ENCODE measurements around the gene CCDC183.
"Not testable (repeated sequence)": the region's sequence is repeated elsewhere in the genome, so short reads cannot be mapped to it uniquely, and the experiment has no call there.

CCDC183 gene

DNA sequence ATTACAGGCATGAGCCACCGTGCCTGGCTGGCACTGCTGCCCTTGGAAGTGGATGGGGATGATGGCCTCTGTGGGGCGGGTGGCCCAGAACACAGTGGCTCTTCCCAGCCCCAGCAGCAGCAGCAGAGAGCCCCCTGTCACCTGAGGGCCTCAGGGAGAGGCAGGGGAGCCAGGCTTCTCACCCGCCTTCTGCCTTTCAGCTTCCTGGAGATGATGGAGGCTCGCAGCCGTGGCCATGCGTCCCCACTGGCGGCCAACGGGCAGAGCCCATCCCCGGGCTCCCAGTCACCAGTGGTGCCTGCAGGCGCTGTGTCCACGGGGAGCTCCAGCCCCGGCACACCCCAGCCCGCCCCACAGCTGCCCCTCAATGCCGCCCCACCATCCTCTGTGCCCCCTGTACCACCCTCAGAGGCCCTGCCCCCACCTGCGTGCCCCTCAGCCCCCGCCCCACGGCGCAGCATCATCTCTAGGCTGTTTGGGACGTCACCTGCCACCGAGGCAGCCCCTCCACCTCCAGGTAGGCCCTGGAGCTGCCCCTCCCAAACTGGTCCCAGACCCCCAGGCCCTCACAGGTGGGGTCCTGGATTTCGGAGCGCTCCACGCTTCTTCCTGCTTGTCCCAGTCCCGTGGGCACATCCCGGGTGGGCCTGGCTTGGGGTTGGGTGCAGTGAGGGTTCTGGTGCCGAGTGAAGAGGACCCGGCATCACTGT lies 41.2 kb downstream of the CCDC183 start:
- no peaks in the 10 kb centered on the region for H3K27me3 Mint-ChIP-seq
- no peak overlapping the region for H3K27ac Mint-ChIP-seq
- no peak overlapping the region for H3K4me3 Mint-ChIP-seq
- peaks cover 46% of the 10 kb centered on the region for H3K36me3 Mint-ChIP-seq (ENCODE audit: low read depth)
- H3K9me3 Mint-ChIP-seq, result no peaks in the 10 kb centered on the region
- H3K4me1 Mint-ChIP-seq (ENCODE audit: low read depth), result peaks cover 5% of the 10 kb centered on the region
- DNase-seq, result no peak

DNA sequence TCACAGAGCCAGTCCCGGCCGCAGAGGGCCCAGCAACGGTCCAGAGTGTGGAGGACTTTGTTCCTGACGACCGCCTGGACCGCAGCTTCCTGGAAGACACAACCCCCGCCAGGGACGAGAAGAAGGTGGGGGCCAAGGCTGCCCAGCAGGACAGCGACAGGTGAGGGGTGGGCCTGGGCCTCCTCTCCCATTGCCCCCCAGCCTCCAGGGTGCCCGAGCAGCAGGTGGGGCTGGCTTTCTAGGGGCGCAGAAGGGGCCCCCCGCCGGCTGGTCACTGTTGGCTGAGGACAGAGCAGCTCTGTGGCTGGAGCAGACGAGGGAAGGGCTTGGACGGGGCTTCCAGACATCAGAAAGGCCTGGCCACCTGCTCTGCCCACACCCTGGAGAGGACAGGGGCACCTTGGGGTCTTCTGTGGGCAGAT lies 41.7 kb downstream of the CCDC183 start:
- not testable (repeated sequence) for DNase-seq

GRCh38 chr9:136838314-136839228 lies 42.4 kb downstream of the CCDC183 start:
- Mint-ChIP-seq H3K4me3 (no peak overlapping the region), H3K27me3 (peaks cover 3% of the 10 kb centered on the region), H3K27ac (peak overlapping the region; percentile 44), H3K4me1 (ENCODE audit: low read depth) (peaks cover 11% of the 10 kb centered on the region), H3K36me3 (ENCODE audit: low read depth) (peaks cover 42% of the 10 kb centered on the region), H3K9me3 (no peaks in the 10 kb centered on the region)
- DNase-seq, result no peak

More for the DNA sequence above, 41.7 kb downstream of the CCDC183 start:
- H3K27ac Mint-ChIP-seq; H3K4me3 Mint-ChIP-seq; H3K9me3 Mint-ChIP-seq; H3K27me3 Mint-ChIP-seq; H3K4me1 Mint-ChIP-seq (ENCODE audit: low read depth): not testable (repeated sequence)
- peaks cover 42% of the 10 kb centered on the region for H3K36me3 Mint-ChIP-seq (ENCODE audit: low read depth)

- no peak for DNase-seq
- Mint-ChIP-seq H3K36me3 (ENCODE audit: low read depth) (peaks cover 35% of the 10 kb centered on the region), H3K4me1 (ENCODE audit: low read depth) (peaks cover 12% of the 10 kb centered on the region), H3K9me3 (no peaks in the 10 kb centered on the region), H3K4me3 (no peak overlapping the region), H3K27me3 (peaks cover 6% of the 10 kb centered on the region), H3K27ac (no peak overlapping the region)
Measured at GRCh38 chr9:136839229-136840139, 43.3 kb downstream of the CCDC183 start.

DNA sequence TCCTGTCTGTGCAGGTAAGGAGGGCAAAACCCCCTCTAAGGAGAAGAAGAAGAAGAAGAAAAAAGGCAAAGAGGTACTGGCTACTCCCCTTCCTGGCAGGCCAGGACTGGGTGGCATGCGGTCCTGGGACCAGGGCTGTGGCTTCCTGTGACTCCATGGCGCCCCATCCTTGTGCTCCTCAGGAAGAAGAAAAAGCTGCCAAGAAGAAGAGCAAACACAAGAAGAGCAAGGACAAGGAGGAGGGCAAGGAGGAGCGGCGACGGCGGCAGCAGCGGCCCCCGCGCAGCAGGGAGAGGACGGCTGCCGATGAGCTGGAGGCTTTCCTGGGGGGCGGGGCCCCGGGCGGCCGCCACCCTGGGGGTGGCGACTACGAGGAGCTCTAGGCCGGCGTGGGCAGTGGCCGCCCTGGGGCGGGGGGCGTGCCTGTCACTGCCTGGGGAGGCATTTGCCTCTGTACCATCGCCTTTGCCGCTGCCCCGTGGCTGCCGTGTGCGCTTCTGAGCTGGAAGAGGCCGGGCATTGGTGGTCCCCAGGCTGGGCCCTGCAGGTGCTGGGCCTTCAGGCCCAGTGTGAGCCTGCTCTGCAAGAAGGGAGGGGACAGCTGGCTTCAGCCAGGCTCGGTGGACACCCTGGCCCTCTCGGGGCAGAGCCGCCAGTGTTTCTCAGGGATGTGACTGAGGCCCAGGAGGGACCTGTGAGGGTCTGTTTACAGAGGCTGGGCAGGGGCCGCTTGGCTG lies 44.2 kb downstream of the CCDC183 start:
- no peak for DNase-seq
- Mint-ChIP-seq H3K4me1 (ENCODE audit: low read depth) (peaks cover 14% of the 10 kb centered on the region), H3K36me3 (ENCODE audit: low read depth) (peaks cover 33% of the 10 kb centered on the region), H3K4me3 (no peak overlapping the region), H3K9me3 (no peaks in the 10 kb centered on the region), H3K27ac (no peak overlapping the region), H3K27me3 (peaks cover 10% of the 10 kb centered on the region)

DNA sequence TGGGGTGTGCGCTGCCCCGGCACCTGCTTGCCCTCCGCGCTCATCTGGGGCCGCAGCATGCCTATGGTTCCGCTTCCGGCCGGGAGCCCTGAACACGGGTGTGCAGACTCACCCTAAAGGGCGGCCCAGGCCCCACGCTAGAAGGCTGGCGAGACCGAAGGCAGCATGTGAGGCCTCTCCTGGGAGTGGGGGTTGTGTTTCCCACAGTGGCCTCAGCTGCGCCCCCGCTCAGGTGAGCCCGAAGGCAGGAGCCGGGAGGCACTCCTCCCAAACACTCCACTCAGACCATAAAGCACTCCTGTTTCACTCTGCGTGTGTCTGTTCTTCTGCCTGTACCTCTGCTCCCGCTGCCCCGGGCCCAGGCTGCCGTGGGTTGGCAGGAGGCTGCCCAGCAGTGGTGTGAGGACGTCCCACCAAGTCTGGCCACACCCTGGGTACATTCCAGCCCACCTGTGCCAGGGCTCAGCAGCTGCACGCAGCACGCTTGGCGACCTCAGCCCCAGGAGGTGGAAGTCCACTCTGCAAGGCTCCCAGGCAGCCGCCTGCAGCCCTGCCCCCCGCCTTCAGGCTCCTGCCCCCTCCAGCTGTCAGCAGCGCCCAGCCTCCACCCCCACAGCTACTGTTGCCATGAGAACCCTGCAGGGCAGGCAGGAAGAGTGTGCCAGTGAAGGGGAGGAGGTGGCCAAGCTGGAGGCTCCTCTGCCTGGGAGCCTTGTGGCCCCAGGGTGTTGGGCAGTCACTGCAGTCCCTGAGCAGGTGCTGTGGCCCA lies 44.9 kb downstream of the CCDC183 start:
- Mint-ChIP-seq H3K4me3 (no peak overlapping the region), H3K4me1 (ENCODE audit: low read depth) (peaks cover 14% of the 10 kb centered on the region), H3K36me3 (ENCODE audit: low read depth) (peaks cover 28% of the 10 kb centered on the region), H3K27ac (no peak overlapping the region), H3K27me3 (peaks cover 15% of the 10 kb centered on the region), H3K9me3 (no peaks in the 10 kb centered on the region)
- DNase-seq, result no peak

- Mint-ChIP-seq H3K4me3 (peak overlapping the region; percentile 69), H3K27ac (peak overlapping the region; percentile 55), H3K27me3 (peaks cover 21% of the 10 kb centered on the region), H3K36me3 (ENCODE audit: low read depth) (peaks cover 23% of the 10 kb centered on the region), H3K4me1 (ENCODE audit: low read depth) (peaks cover 18% of the 10 kb centered on the region)
- DNase-seq, H3K9me3 Mint-ChIP-seq: not testable (repeated sequence)
Measured at GRCh38 chr9:136841646-136842379, 45.7 kb downstream of the CCDC183 start.

DNA sequence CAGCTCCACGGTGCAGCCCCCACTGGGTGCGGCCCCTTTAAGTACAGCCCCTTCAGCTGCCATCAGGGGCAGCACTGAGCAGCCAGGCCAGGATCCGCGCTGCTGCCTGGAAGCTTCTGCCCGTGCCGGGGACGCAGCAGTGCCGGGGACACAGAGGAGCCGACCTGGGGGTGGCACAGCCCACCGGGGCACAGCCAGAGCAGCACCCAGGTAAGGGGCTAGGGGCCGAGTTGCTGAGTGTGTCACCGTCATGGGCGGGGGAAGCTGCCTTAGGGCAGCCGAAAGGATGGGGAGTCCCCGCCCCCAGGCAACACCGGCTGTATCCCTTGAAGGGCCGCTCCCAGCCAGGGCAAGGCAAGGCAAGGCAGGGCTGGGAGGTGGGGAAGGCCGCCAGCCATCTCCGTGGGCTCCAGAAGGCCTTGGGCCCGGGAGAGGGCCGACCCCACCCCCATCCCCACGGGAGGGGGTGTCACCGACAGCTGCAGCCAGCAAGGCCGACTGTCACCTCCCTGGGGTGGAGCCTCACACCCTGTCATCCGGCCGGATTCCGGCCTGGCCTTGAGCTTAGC lies 46.3 kb downstream of the CCDC183 start, which contains the start of gene AJM1:
Gene AJM1 (plus strand): TSS at position 99 of the 569 bp plus-strand sequence. CDS start 1,937 bp downstream, outside the sequence.
- Mint-ChIP-seq H3K27ac (peak within 1 kb of the TSS; percentile 55), H3K36me3 (ENCODE audit: low read depth) (peaks cover 23% of the 10 kb centered on the region), H3K27me3 (peaks cover 25% of the 10 kb centered on the region), H3K4me3 (peak within 1 kb of the TSS; percentile 69), H3K4me1 (ENCODE audit: low read depth) (peaks cover 20% of the 10 kb centered on the region)
- DNase-seq, result peak; percentile 90
- H3K9me3 Mint-ChIP-seq, result not testable (repeated sequence)

- Mint-ChIP-seq H3K4me3 (peak overlapping the region; percentile 39), H3K27me3 (peaks cover 32% of the 10 kb centered on the region), H3K27ac (peak overlapping the region; percentile 50), H3K4me1 (ENCODE audit: low read depth) (peaks cover 26% of the 10 kb centered on the region), H3K36me3 (ENCODE audit: low read depth) (peaks cover 22% of the 10 kb centered on the region)
- H3K9me3 Mint-ChIP-seq, DNase-seq: not testable (repeated sequence)
Measured at GRCh38 chr9:136843159-136843800, 47.1 kb downstream of the CCDC183 start.

DNA sequence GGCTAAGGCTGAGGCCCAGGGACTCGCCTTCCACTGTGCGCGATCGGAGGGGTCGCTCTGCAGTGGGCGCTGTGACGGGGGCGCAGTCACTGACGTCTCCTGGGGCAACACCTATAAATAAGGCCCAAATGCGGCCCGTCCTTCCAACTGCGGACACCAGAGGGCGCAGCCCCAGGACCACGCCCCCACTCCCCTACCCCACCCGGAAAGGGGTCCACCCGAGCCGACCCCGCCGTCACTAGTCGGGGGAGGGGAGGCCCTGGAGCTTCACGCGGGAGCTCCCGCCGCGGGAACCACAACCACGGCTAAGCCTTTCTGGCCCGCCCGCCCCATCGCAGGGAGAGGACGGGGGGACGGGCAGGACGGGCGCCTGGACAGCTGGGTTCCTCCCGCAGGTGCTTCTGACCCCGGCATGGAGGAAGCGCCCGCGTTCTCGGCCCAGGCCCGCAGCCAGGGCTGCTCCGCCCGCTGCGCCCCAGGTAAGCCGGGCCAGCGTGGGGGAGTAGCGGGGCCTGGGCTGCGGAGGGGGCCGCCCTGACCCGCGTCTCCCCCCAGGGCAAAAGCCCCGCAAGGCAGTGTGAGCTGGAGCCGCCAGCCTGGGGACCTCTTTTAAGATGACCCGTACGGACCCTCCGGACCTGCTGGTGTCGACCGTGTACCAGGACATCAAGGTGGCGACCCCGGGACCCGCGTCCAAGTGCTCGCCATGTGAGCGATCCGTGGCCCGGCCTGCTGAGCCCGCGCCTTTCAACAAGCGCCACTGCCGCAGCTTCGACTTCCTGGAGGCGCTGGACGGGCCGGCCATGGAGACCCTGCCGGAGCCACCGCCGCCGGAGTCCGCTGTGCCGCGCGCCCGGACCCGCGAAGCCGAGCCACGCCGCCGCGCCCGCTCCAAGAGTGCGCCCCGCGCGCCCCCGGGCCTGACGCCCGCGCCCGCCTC lies 47.9 kb downstream of the CCDC183 start:
- not testable (repeated sequence) for H3K9me3 Mint-ChIP-seq
- Mint-ChIP-seq H3K4me3 (peak overlapping the region; percentile 39), H3K36me3 (ENCODE audit: low read depth) (peaks cover 17% of the 10 kb centered on the region), H3K27me3 (peaks cover 32% of the 10 kb centered on the region), H3K4me1 (ENCODE audit: low read depth) (peaks cover 26% of the 10 kb centered on the region), H3K27ac (peak overlapping the region; percentile 50)
- peak; percentile 83 for DNase-seq

- H3K27ac Mint-ChIP-seq, result peak overlapping the region; percentile 11
Measured at GRCh38 chr9:136844761-136845464, 48.8 kb downstream of the CCDC183 start.

More at GRCh38 chr9:136844761-136845464, 48.8 kb downstream of the CCDC183 start:
- no peak for DNase-seq
- Mint-ChIP-seq H3K36me3 (ENCODE audit: low read depth) (peaks cover 15% of the 10 kb centered on the region), H3K27me3 (peaks cover 32% of the 10 kb centered on the region), H3K4me1 (ENCODE audit: low read depth) (peaks cover 29% of the 10 kb centered on the region), H3K4me3 (no peak overlapping the region), H3K9me3 (no peaks in the 10 kb centered on the region)

Measured in activated T-cell treated with anti-CD3 and anti-CD28 coated beads, Interleukin-2, amount 50 U/mL, for 24 hours (primary cell).